UCSD-AML1 (cell line): ENCODE measurements around the gene GMEB1.
"Not testable (repeated sequence)": the region's sequence is repeated elsewhere in the genome, so short reads cannot be mapped to it uniquely, and the experiment has no call there.

Experiments
- DNase-seq: peaks from one replicate; lab custom pipeline; 2025; ENCODE audit not compliant: unreplicated experiment; lab: John Stamatoyannopoulos, UW

Gene GMEB1

GRCh38 chr1:28750330-28750729 is 81.7 kb downstream of the GMEB1 start:
- DNase-seq: no peak

- not testable (repeated sequence) for DNase-seq
Observed at GRCh38 chr1:28750771-28751294, 82.2 kb downstream of the GMEB1 start.

GRCh38 chr1:28751315-28752060 is 82.9 kb downstream of the GMEB1 start:
- DNase-seq: no peak

GRCh38 chr1:28755701-28756100 is 87.1 kb downstream of the GMEB1 start:
- no peak for DNase-seq

GRCh38 chr1:28756846-28757245 is 88.3 kb downstream of the GMEB1 start:
- no peak for DNase-seq

- no peak for DNase-seq
Observed at GRCh38 chr1:28758420-28758819, 89.8 kb downstream of the GMEB1 start.

GRCh38 chr1:28759257-28759656 is 90.7 kb downstream of the GMEB1 start:
- DNase-seq: no peak

- DNase-seq: no peak
Observed at GRCh38 chr1:28761189-28761588, 92.6 kb downstream of the GMEB1 start.

- no peak for DNase-seq
Observed at GRCh38 chr1:28766532-28767183, 98.1 kb downstream of the GMEB1 start.
